NCI-H146 (cell line): ENCODE data around the gene SPOCK3.
"Not testable (repeated sequence)": the region's sequence is repeated elsewhere in the genome, so short reads cannot be mapped to it uniquely, and the experiment has no call there.

Experiments used
- DNase-seq: peaks from one replicate; lab custom pipeline; 2025; lab: John Stamatoyannopoulos, UW

SPOCK3 gene

GRCh38 chr4:167234316-167234881 lies at the start of gene SPOCK3:
Gene SPOCK3, minus strand, starts transcription at chr4:167234494.
- peak; percentile 37 for DNase-seq

GRCh38 chr4:167282171-167282864 lies 48.0 kb upstream of the SPOCK3 start:
- DNase-seq = no peak

GRCh38 chr4:167281545-167281944 lies 47.3 kb upstream of the SPOCK3 start:
- not testable (repeated sequence) for DNase-seq

- no peak for DNase-seq
These were observed 40.1 kb upstream of the SPOCK3 start for GRCh38 chr4:167274351-167274750.

GRCh38 chr4:167265231-167265630 lies 30.9 kb upstream of the SPOCK3 start:
- no peak for DNase-seq

- no peak for DNase-seq
These were observed 14.0 kb upstream of the SPOCK3 start for GRCh38 chr4:167248271-167248670.

GRCh38 chr4:167239627-167240026 lies 5.3 kb upstream of the SPOCK3 start:
- DNase-seq = no peak

- DNase-seq = no peak
These were observed 3.9 kb upstream of the SPOCK3 start for GRCh38 chr4:167238226-167238625.

- DNase-seq = peak; percentile 25
These were observed 494 bp downstream of the SPOCK3 start for GRCh38 chr4:167233685-167234315.

GRCh38 chr4:167232805-167233684 lies 1.2 kb downstream of the SPOCK3 start:
- no peak for DNase-seq

- DNase-seq = no peak
These were observed 3.5 kb downstream of the SPOCK3 start for GRCh38 chr4:167230744-167231143.

- no peak for DNase-seq
These were observed 12.2 kb downstream of the SPOCK3 start for GRCh38 chr4:167222099-167222498.

GRCh38 chr4:167221084-167221483 lies 13.2 kb downstream of the SPOCK3 start:
- DNase-seq = no peak

- no peak for DNase-seq
These were observed 16.2 kb downstream of the SPOCK3 start for GRCh38 chr4:167218022-167218608.

GRCh38 chr4:167216783-167217182 lies 17.5 kb downstream of the SPOCK3 start:
- no peak for DNase-seq

GRCh38 chr4:167210166-167210565 lies 24.1 kb downstream of the SPOCK3 start:
- DNase-seq = no peak

GRCh38 chr4:167196344-167197012 lies 37.8 kb downstream of the SPOCK3 start:
- DNase-seq = no peak

- DNase-seq = no peak
These were observed 43.9 kb downstream of the SPOCK3 start for GRCh38 chr4:167190379-167190778.

- DNase-seq = no peak
These were observed 48.8 kb downstream of the SPOCK3 start for GRCh38 chr4:167185465-167185864.

GRCh38 chr4:167183036-167183435 lies 51.3 kb downstream of the SPOCK3 start:
- DNase-seq = no peak

GRCh38 chr4:167177925-167178324 lies 56.4 kb downstream of the SPOCK3 start:
- no peak for DNase-seq
